ENCODE results near the gene PTPRA.

The PTPRA gene

GRCh38 chr20:2984956-2985661, 111.8 kb downstream of the PTPRA start:
- Histone ChIP-seq H3K4me1 (ENCODE audit: control insufficient read depth, insufficient read depth, low read length, poor library complexity, severe bottlenecking) (no peaks in the 10 kb centered on the region), H3K9me3 (ENCODE audit: control insufficient read depth, low read length) (no peaks in the 10 kb centered on the region), H3K36me3 (ENCODE audit: control insufficient read depth, insufficient read depth, low read length) (peaks cover 54% of the 10 kb centered on the region), H3K27me3 (replicated peaks; ENCODE audit: control insufficient read depth, insufficient read depth, low read length, poor library complexity, severe bottlenecking) (no peaks in the 10 kb centered on the region), H3K27ac (ENCODE audit: insufficient read depth, low read length, poor library complexity, severe bottlenecking) (no peak overlapping the region), H3K4me3 (ENCODE audit: insufficient read depth, low read depth, low read length, poor library complexity, severe bottlenecking) (no peak overlapping the region)
- DNase-seq, result no peak

GRCh38 chr20:2986466-2986865, 113.2 kb downstream of the PTPRA start:
- H3K4me1 ChIP-seq (ENCODE audit: control insufficient read depth, insufficient read depth, low read length, poor library complexity, severe bottlenecking), result no peaks in the 10 kb centered on the region
- H3K27me3 ChIP-seq (replicated peaks; ENCODE audit: control insufficient read depth, insufficient read depth, low read length, poor library complexity, severe bottlenecking), result no peaks in the 10 kb centered on the region
- H3K36me3 ChIP-seq (ENCODE audit: control insufficient read depth, insufficient read depth, low read length), result peaks cover 66% of the 10 kb centered on the region
- H3K9me3 ChIP-seq (ENCODE audit: control insufficient read depth, low read length), result no peaks in the 10 kb centered on the region
- no peak for DNase-seq
- no peak overlapping the region for H3K4me3 ChIP-seq (ENCODE audit: insufficient read depth, low read depth, low read length, poor library complexity, severe bottlenecking)
- no peak overlapping the region for H3K27ac ChIP-seq (ENCODE audit: insufficient read depth, low read length, poor library complexity, severe bottlenecking)

- H3K27ac ChIP-seq (ENCODE audit: insufficient read depth, low read length, poor library complexity, severe bottlenecking), result no peak overlapping the region
- no peak for DNase-seq
- peaks cover 76% of the 10 kb centered on the region for H3K36me3 ChIP-seq (ENCODE audit: control insufficient read depth, insufficient read depth, low read length)
- H3K4me3 ChIP-seq (ENCODE audit: insufficient read depth, low read depth, low read length, poor library complexity, severe bottlenecking), result no peak overlapping the region
- no peaks in the 10 kb centered on the region for H3K9me3 ChIP-seq (ENCODE audit: control insufficient read depth, low read length)
- no peaks in the 10 kb centered on the region for H3K27me3 ChIP-seq (replicated peaks; ENCODE audit: control insufficient read depth, insufficient read depth, low read length, poor library complexity, severe bottlenecking)
- H3K4me1 ChIP-seq (ENCODE audit: control insufficient read depth, insufficient read depth, low read length, poor library complexity, severe bottlenecking), result no peaks in the 10 kb centered on the region
These were observed 114.6 kb downstream of the PTPRA start for GRCh38 chr20:2987861-2988260.

- no peaks in the 10 kb centered on the region for H3K9me3 ChIP-seq (ENCODE audit: control insufficient read depth, low read length)
- no peak overlapping the region for H3K4me3 ChIP-seq (ENCODE audit: insufficient read depth, low read depth, low read length, poor library complexity, severe bottlenecking)
- H3K27me3 ChIP-seq (replicated peaks; ENCODE audit: control insufficient read depth, insufficient read depth, low read length, poor library complexity, severe bottlenecking), result no peaks in the 10 kb centered on the region
- no peak for DNase-seq
- no peak overlapping the region for H3K27ac ChIP-seq (ENCODE audit: insufficient read depth, low read length, poor library complexity, severe bottlenecking)
- peaks cover 84% of the 10 kb centered on the region for H3K36me3 ChIP-seq (ENCODE audit: control insufficient read depth, insufficient read depth, low read length)
- H3K4me1 ChIP-seq (ENCODE audit: control insufficient read depth, insufficient read depth, low read length, poor library complexity, severe bottlenecking), result no peaks in the 10 kb centered on the region
These were observed 118.3 kb downstream of the PTPRA start for GRCh38 chr20:2991532-2991931.

GRCh38 chr20:2993250-2993649, 120.0 kb downstream of the PTPRA start:
- Histone ChIP-seq H3K4me1 (ENCODE audit: control insufficient read depth, insufficient read depth, low read length, poor library complexity, severe bottlenecking) (no peaks in the 10 kb centered on the region), H3K27me3 (replicated peaks; ENCODE audit: control insufficient read depth, insufficient read depth, low read length, poor library complexity, severe bottlenecking) (no peaks in the 10 kb centered on the region), H3K27ac (ENCODE audit: insufficient read depth, low read length, poor library complexity, severe bottlenecking) (no peak overlapping the region), H3K9me3 (ENCODE audit: control insufficient read depth, low read length) (no peaks in the 10 kb centered on the region), H3K36me3 (ENCODE audit: control insufficient read depth, insufficient read depth, low read length) (peaks cover 72% of the 10 kb centered on the region), H3K4me3 (ENCODE audit: insufficient read depth, low read depth, low read length, poor library complexity, severe bottlenecking) (no peak overlapping the region)
- no peak for DNase-seq

- DNase-seq, result no peak
- Histone ChIP-seq H3K4me1 (ENCODE audit: control insufficient read depth, insufficient read depth, low read length, poor library complexity, severe bottlenecking) (no peaks in the 10 kb centered on the region), H3K9me3 (ENCODE audit: control insufficient read depth, low read length) (no peaks in the 10 kb centered on the region), H3K27me3 (replicated peaks; ENCODE audit: control insufficient read depth, insufficient read depth, low read length, poor library complexity, severe bottlenecking) (no peaks in the 10 kb centered on the region), H3K27ac (ENCODE audit: insufficient read depth, low read length, poor library complexity, severe bottlenecking) (no peak overlapping the region), H3K36me3 (ENCODE audit: control insufficient read depth, insufficient read depth, low read length) (peaks cover 47% of the 10 kb centered on the region), H3K4me3 (ENCODE audit: insufficient read depth, low read depth, low read length, poor library complexity, severe bottlenecking) (no peak overlapping the region)
These were observed 122.5 kb downstream of the PTPRA start for GRCh38 chr20:2995796-2996195.

GRCh38 chr20:2998728-2999127, 125.4 kb downstream of the PTPRA start:
- Histone ChIP-seq H3K9me3 (ENCODE audit: control insufficient read depth, low read length) (no peaks in the 10 kb centered on the region), H3K27ac (ENCODE audit: insufficient read depth, low read length, poor library complexity, severe bottlenecking) (no peak overlapping the region), H3K36me3 (ENCODE audit: control insufficient read depth, insufficient read depth, low read length) (peaks cover 23% of the 10 kb centered on the region)

GRCh38 chr20:3000852-3001523, 127.7 kb downstream of the PTPRA start:
- H3K36me3 ChIP-seq (ENCODE audit: control insufficient read depth, insufficient read depth, low read length), result peaks cover 19% of the 10 kb centered on the region
- no peak overlapping the region for H3K4me3 ChIP-seq (ENCODE audit: insufficient read depth, low read depth, low read length, poor library complexity, severe bottlenecking)
- no peaks in the 10 kb centered on the region for H3K27me3 ChIP-seq (replicated peaks; ENCODE audit: control insufficient read depth, insufficient read depth, low read length, poor library complexity, severe bottlenecking)
- H3K4me1 ChIP-seq (ENCODE audit: control insufficient read depth, insufficient read depth, low read length, poor library complexity, severe bottlenecking), result no peaks in the 10 kb centered on the region
- no peaks in the 10 kb centered on the region for H3K9me3 ChIP-seq (ENCODE audit: control insufficient read depth, low read length)
- no peak for DNase-seq
- H3K27ac ChIP-seq (ENCODE audit: insufficient read depth, low read length, poor library complexity, severe bottlenecking), result no peak overlapping the region

More at GRCh38 chr20:2998728-2999127, 125.4 kb downstream of the PTPRA start:
- no peak for DNase-seq
- Histone ChIP-seq H3K27me3 (replicated peaks; ENCODE audit: control insufficient read depth, insufficient read depth, low read length, poor library complexity, severe bottlenecking) (no peaks in the 10 kb centered on the region), H3K4me1 (ENCODE audit: control insufficient read depth, insufficient read depth, low read length, poor library complexity, severe bottlenecking) (no peaks in the 10 kb centered on the region), H3K4me3 (ENCODE audit: insufficient read depth, low read depth, low read length, poor library complexity, severe bottlenecking) (no peak overlapping the region)

- H3K36me3 ChIP-seq (ENCODE audit: control insufficient read depth, insufficient read depth, low read length), result peaks cover 34% of the 10 kb centered on the region
- H3K27me3 ChIP-seq (replicated peaks; ENCODE audit: control insufficient read depth, insufficient read depth, low read length, poor library complexity, severe bottlenecking), result no peaks in the 10 kb centered on the region
- no peak for DNase-seq
- H3K4me1 ChIP-seq (ENCODE audit: control insufficient read depth, insufficient read depth, low read length, poor library complexity, severe bottlenecking), result no peaks in the 10 kb centered on the region
- H3K4me3 ChIP-seq (ENCODE audit: insufficient read depth, low read depth, low read length, poor library complexity, severe bottlenecking), result no peak overlapping the region
- no peak overlapping the region for H3K27ac ChIP-seq (ENCODE audit: insufficient read depth, low read length, poor library complexity, severe bottlenecking)
- no peaks in the 10 kb centered on the region for H3K9me3 ChIP-seq (ENCODE audit: control insufficient read depth, low read length)
These were observed 130.1 kb downstream of the PTPRA start for GRCh38 chr20:3003416-3003815.

GRCh38 chr20:3010985-3011723, 137.9 kb downstream of the PTPRA start:
- Histone ChIP-seq H3K27me3 (replicated peaks; ENCODE audit: control insufficient read depth, insufficient read depth, low read length, poor library complexity, severe bottlenecking) (no peaks in the 10 kb centered on the region), H3K27ac (ENCODE audit: insufficient read depth, low read length, poor library complexity, severe bottlenecking) (no peak overlapping the region), H3K4me1 (ENCODE audit: control insufficient read depth, insufficient read depth, low read length, poor library complexity, severe bottlenecking) (no peaks in the 10 kb centered on the region), H3K9me3 (ENCODE audit: control insufficient read depth, low read length) (no peaks in the 10 kb centered on the region), H3K4me3 (ENCODE audit: insufficient read depth, low read depth, low read length, poor library complexity, severe bottlenecking) (no peak overlapping the region), H3K36me3 (ENCODE audit: control insufficient read depth, insufficient read depth, low read length) (peaks cover 23% of the 10 kb centered on the region)
- no peak for DNase-seq

All from effector memory CD4-positive, alpha-beta T cell (primary cell).